Transverse colon (tissue), 4 donors: ENCODE data around the gene STAC2.

ENCODE experiments used
- EP300 ChIP-seq: sonication (generic); formaldehyde crosslinking; IDR thresholded peaks from one replicate; pipeline ENCODE4 v1.6.1; 2017; ENCODE audit warnings: antibody characterized with exemption, low read depth
- POLR2A ChIP-seq: fragments of 450-650 bp; IDR thresholded peaks from one replicate; pipeline ENCODE4 v1.6.1; 2016; ENCODE audit warnings: antibody characterized with exemption, mild to moderate bottlenecking, moderate library complexity
- POLR2AphosphoS5 ChIP-seq, 3 donors: sonication (generic); formaldehyde crosslinking; IDR thresholded peaks; one replicate each; pipeline ENCODE4 v1.6.1; 2016; ENCODE audit warnings: antibody characterized with exemption in 3 of 3
- TF ChIP-seq, protein P1 (sequence below), 5 experiments: fragments of 200-600 bp in 3 of 5; fragments of 450-650 bp in 2 of 5; sonication (generic) in 3 of 5; IDR thresholded peaks; 1 replicate in 2 of 5; 2 replicates in 3 of 5; pipeline ENCODE4 v1.5.1; 2016 to 2017; ENCODE audit warnings: antibody characterized with exemption in 5 of 5, inconsistent platforms in 3 of 5, mild to moderate bottlenecking in 2 of 5, moderate library complexity in 1 of 5

DNA sequence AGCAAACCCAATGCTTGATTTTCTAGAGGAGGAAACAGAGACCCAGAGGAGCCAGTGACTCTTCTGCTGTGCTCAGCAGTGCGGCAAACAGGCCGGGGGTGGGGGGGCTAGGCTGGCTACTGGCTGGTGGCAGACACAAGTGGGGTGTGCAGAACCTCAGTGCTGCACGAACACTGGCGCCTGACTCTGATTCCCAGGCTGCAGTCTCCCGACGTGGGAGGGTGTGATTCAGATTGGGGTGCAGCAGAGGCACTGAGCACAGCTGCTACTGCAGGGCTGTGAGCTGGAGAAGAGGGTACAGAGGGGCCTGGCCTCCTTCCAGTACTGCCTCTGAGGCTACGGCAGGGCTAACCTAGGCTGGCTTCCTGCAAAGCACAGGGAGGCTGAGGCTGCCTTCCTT, 17.6 kb downstream of the STAC2 start:
- TF ChIP-seq POLR2AphosphoS5 (IDR thresholded peaks at IDR 0.05) (no peak), POLR2A (no peak), EP300 (no peak)
- TF ChIP-seq, protein P1, sequence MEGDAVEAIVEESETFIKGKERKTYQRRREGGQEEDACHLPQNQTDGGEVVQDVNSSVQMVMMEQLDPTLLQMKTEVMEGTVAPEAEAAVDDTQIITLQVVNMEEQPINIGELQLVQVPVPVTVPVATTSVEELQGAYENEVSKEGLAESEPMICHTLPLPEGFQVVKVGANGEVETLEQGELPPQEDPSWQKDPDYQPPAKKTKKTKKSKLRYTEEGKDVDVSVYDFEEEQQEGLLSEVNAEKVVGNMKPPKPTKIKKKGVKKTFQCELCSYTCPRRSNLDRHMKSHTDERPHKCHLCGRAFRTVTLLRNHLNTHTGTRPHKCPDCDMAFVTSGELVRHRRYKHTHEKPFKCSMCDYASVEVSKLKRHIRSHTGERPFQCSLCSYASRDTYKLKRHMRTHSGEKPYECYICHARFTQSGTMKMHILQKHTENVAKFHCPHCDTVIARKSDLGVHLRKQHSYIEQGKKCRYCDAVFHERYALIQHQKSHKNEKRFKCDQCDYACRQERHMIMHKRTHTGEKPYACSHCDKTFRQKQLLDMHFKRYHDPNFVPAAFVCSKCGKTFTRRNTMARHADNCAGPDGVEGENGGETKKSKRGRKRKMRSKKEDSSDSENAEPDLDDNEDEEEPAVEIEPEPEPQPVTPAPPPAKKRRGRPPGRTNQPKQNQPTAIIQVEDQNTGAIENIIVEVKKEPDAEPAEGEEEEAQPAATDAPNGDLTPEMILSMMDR (IDR thresholded peaks at IDR 0.05) = no peak
